ENCODE data around the gene ADAMTS16.

DNA sequence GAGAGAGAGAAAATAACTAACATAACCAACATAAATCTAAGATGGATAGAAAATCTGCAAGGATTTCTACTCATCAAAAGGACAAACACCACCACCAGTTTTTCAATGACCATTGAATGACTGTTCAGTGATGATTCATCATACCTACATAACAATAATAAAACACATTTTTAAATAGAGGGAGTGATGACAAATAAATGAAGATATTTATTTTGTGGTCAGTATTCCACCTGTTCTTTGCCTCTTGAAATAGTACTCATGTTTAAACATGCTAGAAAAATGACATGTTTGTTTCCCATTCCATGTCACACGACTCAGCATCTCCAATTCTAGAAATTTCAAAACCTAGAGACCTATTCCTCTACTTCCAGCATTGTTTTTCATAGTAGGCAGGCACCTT lies 34.6 kb upstream of the ADAMTS16 start:
- TF ChIP-seq, protein P1, sequence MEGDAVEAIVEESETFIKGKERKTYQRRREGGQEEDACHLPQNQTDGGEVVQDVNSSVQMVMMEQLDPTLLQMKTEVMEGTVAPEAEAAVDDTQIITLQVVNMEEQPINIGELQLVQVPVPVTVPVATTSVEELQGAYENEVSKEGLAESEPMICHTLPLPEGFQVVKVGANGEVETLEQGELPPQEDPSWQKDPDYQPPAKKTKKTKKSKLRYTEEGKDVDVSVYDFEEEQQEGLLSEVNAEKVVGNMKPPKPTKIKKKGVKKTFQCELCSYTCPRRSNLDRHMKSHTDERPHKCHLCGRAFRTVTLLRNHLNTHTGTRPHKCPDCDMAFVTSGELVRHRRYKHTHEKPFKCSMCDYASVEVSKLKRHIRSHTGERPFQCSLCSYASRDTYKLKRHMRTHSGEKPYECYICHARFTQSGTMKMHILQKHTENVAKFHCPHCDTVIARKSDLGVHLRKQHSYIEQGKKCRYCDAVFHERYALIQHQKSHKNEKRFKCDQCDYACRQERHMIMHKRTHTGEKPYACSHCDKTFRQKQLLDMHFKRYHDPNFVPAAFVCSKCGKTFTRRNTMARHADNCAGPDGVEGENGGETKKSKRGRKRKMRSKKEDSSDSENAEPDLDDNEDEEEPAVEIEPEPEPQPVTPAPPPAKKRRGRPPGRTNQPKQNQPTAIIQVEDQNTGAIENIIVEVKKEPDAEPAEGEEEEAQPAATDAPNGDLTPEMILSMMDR (IDR thresholded peaks at IDR 0.05 in 4 of 5, conservative IDR thresholded peaks at IDR 0.05 in 1 of 5) = no peak
- TF ChIP-seq POLR2A (IDR thresholded peaks at IDR 0.05) = no peak
